ENCODE data around the gene SLIT3. TPM values are rescaled to one million over a fixed set of nuclear protein-coding genes. Genes with fewer than 3 reads are reported as not detected.

The SLIT3 gene
- total RNA-seq, 1 donor from 2014 or later, result 52.8 TPM

DNA sequence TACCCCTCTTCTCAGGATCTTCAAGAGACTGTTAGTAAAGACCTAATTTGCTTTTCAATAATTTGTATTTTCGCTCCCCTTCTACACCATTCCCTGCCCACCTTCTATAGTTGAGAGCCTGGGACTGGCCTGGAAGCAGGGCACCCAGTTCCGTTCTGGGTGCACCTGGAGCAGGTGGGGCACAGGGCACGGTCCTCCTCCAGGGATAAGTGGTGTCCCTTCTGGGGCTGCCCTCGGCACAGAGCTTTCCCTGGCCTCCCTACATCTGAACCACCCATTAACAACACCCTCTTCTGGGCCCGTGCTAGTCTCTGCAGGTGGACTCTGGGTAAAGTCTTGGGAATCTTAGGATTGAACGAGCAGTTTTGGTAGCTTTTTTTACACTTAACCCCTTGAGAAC lies 628.9 kb downstream of the SLIT3 start:
- no peak for DNase-seq (ENCODE audit: extremely low spot score in 2 of 2)
- Histone ChIP-seq H3K4me3 (no peak overlapping the region), H3K4me1 (no peaks in the 10 kb centered on the region), H3K9me3 (no peaks in the 10 kb centered on the region), H3K36me3 (no peaks in the 10 kb centered on the region), H3K27me3 (no peaks in the 10 kb centered on the region), H3K27ac (no peak overlapping the region)
- TF ChIP-seq POLR2A (IDR thresholded peaks at IDR 0.05), result no peak
- TF ChIP-seq, protein P1, sequence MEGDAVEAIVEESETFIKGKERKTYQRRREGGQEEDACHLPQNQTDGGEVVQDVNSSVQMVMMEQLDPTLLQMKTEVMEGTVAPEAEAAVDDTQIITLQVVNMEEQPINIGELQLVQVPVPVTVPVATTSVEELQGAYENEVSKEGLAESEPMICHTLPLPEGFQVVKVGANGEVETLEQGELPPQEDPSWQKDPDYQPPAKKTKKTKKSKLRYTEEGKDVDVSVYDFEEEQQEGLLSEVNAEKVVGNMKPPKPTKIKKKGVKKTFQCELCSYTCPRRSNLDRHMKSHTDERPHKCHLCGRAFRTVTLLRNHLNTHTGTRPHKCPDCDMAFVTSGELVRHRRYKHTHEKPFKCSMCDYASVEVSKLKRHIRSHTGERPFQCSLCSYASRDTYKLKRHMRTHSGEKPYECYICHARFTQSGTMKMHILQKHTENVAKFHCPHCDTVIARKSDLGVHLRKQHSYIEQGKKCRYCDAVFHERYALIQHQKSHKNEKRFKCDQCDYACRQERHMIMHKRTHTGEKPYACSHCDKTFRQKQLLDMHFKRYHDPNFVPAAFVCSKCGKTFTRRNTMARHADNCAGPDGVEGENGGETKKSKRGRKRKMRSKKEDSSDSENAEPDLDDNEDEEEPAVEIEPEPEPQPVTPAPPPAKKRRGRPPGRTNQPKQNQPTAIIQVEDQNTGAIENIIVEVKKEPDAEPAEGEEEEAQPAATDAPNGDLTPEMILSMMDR (IDR thresholded peaks at IDR 0.05), result no peak
- no peak for TF ChIP-seq POLR2AphosphoS5 (IDR thresholded peaks at IDR 0.05; ENCODE audit: insufficient read depth in 1 of 2, low read depth in 1 of 2)
- intact Hi-C loops (cut with DNase I), result loop anchor here (10.0 kb wide), 1 partner anchor 913 kb away; the partner anchor contains the start of gene SPDL1

DNA sequence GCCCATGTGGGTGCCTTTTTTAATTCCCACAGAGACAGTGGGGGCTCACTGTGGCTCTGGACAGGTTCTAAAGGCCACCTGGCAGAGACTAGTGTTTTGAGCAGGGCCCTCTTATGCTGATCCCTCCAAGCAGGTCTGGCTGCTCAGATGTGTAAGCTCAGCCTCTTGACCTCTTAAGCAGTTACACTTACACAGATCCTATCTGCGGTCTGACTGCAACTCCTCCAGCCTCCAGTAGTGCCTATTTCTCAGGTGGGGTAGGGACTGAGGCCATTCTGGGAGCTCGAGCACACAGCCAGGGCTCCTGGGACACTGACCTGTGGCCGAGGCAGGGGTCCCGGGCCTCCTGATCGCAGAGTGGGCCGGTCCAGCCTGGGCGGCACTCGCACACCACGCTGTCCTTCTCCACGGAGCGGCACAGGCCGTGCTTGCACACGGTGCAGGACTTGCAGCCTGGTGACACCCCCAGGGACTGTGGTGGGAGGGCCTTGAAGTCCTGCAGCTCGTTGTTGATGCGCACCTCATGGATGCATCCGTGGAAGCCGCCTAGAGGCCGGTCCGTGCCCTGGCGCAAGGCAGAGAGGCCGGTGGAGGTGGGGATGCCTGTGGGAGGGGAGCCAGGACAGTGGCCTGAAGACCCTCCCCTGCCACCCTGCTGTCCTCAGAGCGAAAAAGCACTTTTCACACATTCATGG lies 629.9 kb downstream of the SLIT3 start:
- H3K27me3 ChIP-seq, result no peaks in the 10 kb centered on the region
- no peak for DNase-seq (ENCODE audit: extremely low spot score in 2 of 2)
- H3K4me1 ChIP-seq, result no peaks in the 10 kb centered on the region
- no peak overlapping the region for H3K4me3 ChIP-seq
- no peak overlapping the region for H3K27ac ChIP-seq
- H3K36me3 ChIP-seq, result peaks cover 0 to 3% of the 10 kb centered on the region in 2 donors
- TF ChIP-seq POLR2A (IDR thresholded peaks at IDR 0.05), result no peak
- TF ChIP-seq, protein P1 (IDR thresholded peaks at IDR 0.05), result no peak
- no peak for TF ChIP-seq POLR2AphosphoS5 (IDR thresholded peaks at IDR 0.05; ENCODE audit: insufficient read depth in 1 of 2, low read depth in 1 of 2)
- intact Hi-C loops (cut with DNase I), result loop anchor here (10.0 kb wide), 1 partner anchor 914 kb away; the partner anchor contains the start of gene SPDL1
- H3K9me3 ChIP-seq, result no peaks in the 10 kb centered on the region

DNA sequence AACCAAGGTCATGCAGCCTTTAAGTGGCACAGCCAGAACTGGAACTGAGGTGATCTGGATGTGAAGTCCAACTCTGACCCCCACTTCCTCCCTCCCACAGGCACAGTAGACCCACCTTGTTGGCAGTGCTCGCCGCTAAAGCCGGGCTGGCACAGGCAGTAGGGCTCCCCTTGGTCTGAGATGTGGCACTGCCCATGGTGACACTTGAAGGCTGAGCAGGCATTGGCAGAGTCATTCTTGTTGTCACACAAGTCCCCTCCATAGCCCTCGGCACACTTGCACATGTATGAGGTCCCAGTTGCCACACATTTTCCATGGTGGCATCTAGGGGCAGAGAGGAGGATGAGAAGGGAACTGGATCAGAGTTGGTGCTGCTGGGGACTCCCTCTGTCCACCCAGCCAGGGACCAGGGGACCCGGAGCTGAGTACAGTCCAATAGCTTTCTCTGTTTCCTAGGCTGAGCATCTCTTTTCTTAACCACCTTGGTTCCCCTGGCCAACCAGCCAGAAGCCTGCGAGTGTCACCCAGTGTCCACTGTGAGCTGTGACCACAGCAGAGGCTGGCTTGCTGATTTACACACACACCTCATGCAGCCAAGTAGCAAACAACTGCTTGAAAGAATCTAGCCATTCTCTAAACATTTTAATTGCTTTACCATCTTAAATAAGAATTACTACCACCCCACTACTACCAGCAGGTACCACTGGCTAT lies 631.1 kb downstream of the SLIT3 start:
- Histone ChIP-seq H3K4me1 (no peaks in the 10 kb centered on the region), H3K27me3 (no peaks in the 10 kb centered on the region), H3K27ac (no peak overlapping the region), H3K4me3 (no peak overlapping the region), H3K9me3 (no peaks in the 10 kb centered on the region), H3K36me3 (peaks cover 0 to 3% of the 10 kb centered on the region in 2 donors)
- intact Hi-C loops (cut with DNase I), result loop anchor here (10.0 kb wide), 1 partner anchor 915 kb away; the partner anchor contains the start of gene SPDL1
- TF ChIP-seq POLR2A (IDR thresholded peaks at IDR 0.05) (no peak), POLR2AphosphoS5 (IDR thresholded peaks at IDR 0.05; ENCODE audit: insufficient read depth in 1 of 2, low read depth in 1 of 2) (no peak)
- TF ChIP-seq, protein P1 (IDR thresholded peaks at IDR 0.05), result no peak
- no peak for DNase-seq (ENCODE audit: extremely low spot score in 2 of 2)

DNA sequence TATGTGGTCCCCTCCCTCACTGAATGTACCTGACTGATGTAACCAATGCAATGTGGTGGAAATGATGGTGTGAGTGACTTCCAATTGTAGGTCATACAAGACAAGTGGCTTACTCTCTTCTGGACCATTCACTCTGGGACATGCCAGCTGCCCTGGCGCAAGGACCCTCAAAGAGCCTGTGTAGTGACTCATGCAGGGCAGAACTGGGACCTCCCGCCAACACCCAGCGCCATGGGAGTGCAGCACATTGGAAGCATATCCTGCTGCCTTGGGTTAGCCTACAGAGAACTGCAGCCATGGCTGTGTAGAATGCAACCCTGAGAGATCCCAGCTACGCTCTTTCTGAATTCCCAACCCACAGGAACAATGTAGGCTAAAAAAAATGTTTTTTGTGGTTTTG lies 631.8 kb downstream of the SLIT3 start:
- no peaks in the 10 kb centered on the region for H3K9me3 ChIP-seq
- no peak for TF ChIP-seq POLR2A (IDR thresholded peaks at IDR 0.05)
- TF ChIP-seq, protein P1 (IDR thresholded peaks at IDR 0.05), result no peak
- TF ChIP-seq POLR2AphosphoS5 (IDR thresholded peaks at IDR 0.05; ENCODE audit: insufficient read depth in 1 of 2, low read depth in 1 of 2), result no peak
- H3K27me3 ChIP-seq, result no peaks in the 10 kb centered on the region
- intact Hi-C loops (cut with DNase I), result no loop called here
- no peak for DNase-seq (ENCODE audit: extremely low spot score in 2 of 2)
- no peak overlapping the region for H3K4me3 ChIP-seq
- H3K36me3 ChIP-seq, result peaks cover 0 to 3% of the 10 kb centered on the region in 2 donors
- no peaks in the 10 kb centered on the region for H3K4me1 ChIP-seq
- H3K27ac ChIP-seq, result no peak overlapping the region
